Endodermal cell (in vitro differentiated cells): ENCODE measurements around the gene CRELD2. TPM values are rescaled to one million over a fixed set of nuclear protein-coding genes. Genes with fewer than 3 reads are reported as not detected.

Experiments used
- DNase-seq: peaks from one replicate; pipeline ENCODE4 v3.0.0-alpha.2; 2017
- H3K27ac ChIP-seq: 2 replicates; pipeline ENCODE4 v1.5.1; 2013; ENCODE audit warnings: mild to moderate bottlenecking, low read depth, low read length, moderate library complexity
- H3K27me3 ChIP-seq: 2 replicates; pipeline ENCODE4 v1.6.1; 2013; ENCODE audit warnings: mild to moderate bottlenecking, low read length, moderate library complexity; ENCODE audit not compliant: insufficient read depth, control insufficient read depth, poor library complexity, severe bottlenecking
- H3K36me3 ChIP-seq: 2 replicates; pipeline ENCODE4 v1.7.0; 2013; ENCODE audit warnings: mild to moderate bottlenecking, low read length, moderate library complexity; ENCODE audit not compliant: control insufficient read depth, insufficient read depth
- H3K4me1 ChIP-seq: one replicate; pipeline ENCODE4 v1.7.0; 2013; ENCODE audit warnings: low read length; ENCODE audit not compliant: control insufficient read depth, insufficient read depth
- H3K4me3 ChIP-seq: 2 replicates; pipeline ENCODE4 v1.5.1; 2013; ENCODE audit warnings: mild to moderate bottlenecking, low read length, moderate library complexity
- H3K9ac ChIP-seq: 2 replicates; pipeline ENCODE4 v1.6.1; 2013; ENCODE audit warnings: mild to moderate bottlenecking, low read length, moderate library complexity; ENCODE audit not compliant: poor library complexity, severe bottlenecking; ENCODE audit errors: extremely low read depth
- H3K9me3 ChIP-seq: 2 replicates; pipeline ENCODE4 v1.6.1; 2013; ENCODE audit warnings: mild to moderate bottlenecking, low read length, moderate library complexity; ENCODE audit not compliant: control insufficient read depth
- H3K27ac Mint-ChIP-seq: 2 replicates; pipeline ENCODE4 v1.8.0; 2020; ENCODE audit warnings: mixed read lengths
- H3K27me3 Mint-ChIP-seq: 2 replicates; pipeline ENCODE4 v1.8.0; 2021; ENCODE audit warnings: mild to moderate bottlenecking, mixed read lengths; ENCODE audit not compliant: insufficient read depth
- H3K36me3 Mint-ChIP-seq: 2 replicates; pipeline ENCODE4 v1.8.0; 2020; ENCODE audit warnings: low read depth, mixed read lengths
- H3K4me1 Mint-ChIP-seq: 2 replicates; pipeline ENCODE4 v1.8.0; 2020; ENCODE audit warnings: mixed read lengths
- H3K4me3 Mint-ChIP-seq: 2 replicates; pipeline ENCODE4 v1.8.0; 2020; ENCODE audit warnings: mild to moderate bottlenecking, moderate library complexity, mixed read lengths
- H3K9me3 Mint-ChIP-seq: 2 replicates; pipeline ENCODE4 v1.8.0; 2020; ENCODE audit warnings: mild to moderate bottlenecking, mixed read lengths
- CTCF ChIP-seq: fragments of 200-600 bp; sonication (generic); conservative IDR thresholded peaks from 2 replicates; pipeline ENCODE4 v1.5.0; 2021; ENCODE audit warnings: antibody characterized with exemption, mild to moderate bottlenecking
- WGBS, 2 experiments: methylation state at CpG; one replicate each; pipeline versions ENCODE4 v1.1.5 to v1.1.7; 2013; ENCODE audit warnings: missing lambda C conversion rate in 2 of 2, mixed read lengths in 1 of 2; ENCODE audit not compliant: insufficient coverage in 1 of 2, insufficient read length in 1 of 2; 5-methylcytosine and 5-hydroxymethylcytosine counted together
- total RNA-seq, 2 donors: library from RNA; stranded (reverse); fragmentation: NEBNext Ultra II Directional in 1 of 2; extraction: Animal tissue kit (Norgen Biotek cat#: 25700) in 1 of 2; gene quantifications; 2 replicates in 1 of 2; 3 replicates in 1 of 2; pipeline ENCODE4 v1.2.1, GENCODE V29; 2021

Gene CRELD2
- total RNA-seq, 2 donors from 2014 or later, result 39.8 to 62.9 TPM

GRCh38 chr22:49934160-49934890 lies 15.9 kb downstream of the CRELD2 start:
- Mint-ChIP-seq H3K4me1 (no peaks in the 10 kb centered on the region), H3K27me3 (peaks cover 17% of the 10 kb centered on the region), H3K36me3 (no peaks in the 10 kb centered on the region), H3K9me3 (peaks cover under 1% of the 10 kb centered on the region), H3K27ac (no peak overlapping the region), H3K4me3 (peak overlapping the region; percentile 22)
- no peak for TF ChIP-seq CTCF
- DNase-seq, result no peak
- H3K9ac ChIP-seq, result no peak overlapping the region
- H3K4me3 ChIP-seq, result no peak overlapping the region
- no peaks in the 10 kb centered on the region for H3K9me3 ChIP-seq
- H3K36me3 ChIP-seq, result no peaks in the 10 kb centered on the region
- H3K4me1 ChIP-seq, result no peaks in the 10 kb centered on the region
- H3K27me3 ChIP-seq, result peaks cover 15% of the 10 kb centered on the region
- H3K27ac ChIP-seq, result no peak overlapping the region
- 82 to 96% methylated on average over 8 to 23 of the region's 24 CpGs for WGBS, 2 experiments

- Histone ChIP-seq H3K9ac (no peak overlapping the region), H3K36me3 (no peaks in the 10 kb centered on the region), H3K9me3 (no peaks in the 10 kb centered on the region), H3K4me1 (no peaks in the 10 kb centered on the region), H3K27me3 (peaks cover 11% of the 10 kb centered on the region), H3K4me3 (no peak overlapping the region), H3K27ac (no peak overlapping the region)
- Mint-ChIP-seq H3K4me3 (peak overlapping the region; percentile 22), H3K27me3 (peaks cover 13% of the 10 kb centered on the region), H3K9me3 (peaks cover 2% of the 10 kb centered on the region), H3K4me1 (no peaks in the 10 kb centered on the region), H3K36me3 (no peaks in the 10 kb centered on the region), H3K27ac (no peak overlapping the region)
- 29 to 46% methylated on average over 4 to 39 of the region's 56 CpGs for whole genome bisulfite sequencing, 2 experiments
- peak; percentile 80 for DNase-seq
- TF ChIP-seq CTCF, result no peak
These were observed 16.6 kb downstream of the CRELD2 start for GRCh38 chr22:49934891-49935557.

DNA sequence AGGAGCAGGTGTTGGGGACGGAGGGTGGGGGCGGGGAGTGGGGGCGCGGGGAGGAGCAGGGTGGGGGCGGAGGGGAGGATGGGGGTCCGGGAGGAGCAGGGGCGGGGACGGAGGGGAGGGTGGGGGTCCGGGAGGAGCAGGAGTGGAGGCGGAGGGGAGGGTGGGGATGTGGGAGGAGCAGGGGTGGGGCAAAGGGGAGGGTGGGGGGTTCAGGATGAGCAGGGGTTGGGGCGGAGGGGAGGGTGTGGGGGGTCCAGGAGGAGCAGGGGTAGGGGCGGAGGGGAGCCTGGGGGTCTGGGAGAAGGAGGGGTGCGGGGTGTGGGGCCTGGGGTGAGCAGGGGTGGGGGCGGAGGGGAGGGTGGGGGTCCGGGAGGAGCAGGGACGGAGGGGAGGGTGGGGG lies 17.1 kb downstream of the CRELD2 start:
- no peak for TF ChIP-seq CTCF
- peaks cover 6% of the 10 kb centered on the region for H3K27me3 ChIP-seq
- no peak overlapping the region for H3K27ac ChIP-seq
- no CpG with 5 or more reads among the region's 16 CpGs for WGBS, 2 experiments
- H3K9me3 ChIP-seq, result no peaks in the 10 kb centered on the region
- Mint-ChIP-seq H3K4me1 (no peaks in the 10 kb centered on the region), H3K4me3 (peak overlapping the region; percentile 37), H3K9me3 (peaks cover 2% of the 10 kb centered on the region), H3K27me3 (peaks cover 8% of the 10 kb centered on the region), H3K27ac (no peak overlapping the region), H3K36me3 (no peaks in the 10 kb centered on the region)
- H3K4me1 ChIP-seq, result no peaks in the 10 kb centered on the region
- no peak overlapping the region for H3K4me3 ChIP-seq
- no peak overlapping the region for H3K9ac ChIP-seq
- DNase-seq, result no peak
- no peaks in the 10 kb centered on the region for H3K36me3 ChIP-seq
